ENCODE results near the gene ARAF. TPM values are rescaled to one million over a fixed set of nuclear protein-coding genes. Genes with fewer than 3 reads are reported as not detected.
A peak's percentile ranks its signal among the peaks of the same experiment; 100 is the strongest.

The ARAF gene
- polyA plus RNA-seq, 3 donors from 2014 or later: 53.5 to 122 (median 68.5) TPM

DNA sequence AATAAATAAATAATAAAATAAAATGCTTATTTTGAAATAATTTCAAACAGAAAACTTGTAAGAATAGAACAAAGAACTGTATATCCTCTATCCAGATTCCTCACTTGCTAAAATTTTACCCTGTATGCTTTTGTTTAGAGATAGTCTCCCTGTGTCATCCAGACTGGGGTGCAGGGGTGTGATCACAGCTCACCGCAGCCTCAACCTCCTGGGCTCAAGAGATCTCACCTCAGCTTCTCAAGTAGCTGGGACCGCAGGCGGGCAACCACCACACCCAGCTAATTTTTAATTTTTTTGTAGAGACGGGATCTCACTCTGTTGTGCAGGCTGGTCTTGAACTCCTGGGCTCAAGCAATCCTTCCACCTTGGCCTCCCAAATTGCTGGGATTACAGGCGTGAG lies 17.5 kb upstream of the ARAF start:
- Mint-ChIP-seq H3K27me3 (ENCODE audit: low read depth in 3 of 3) (peaks cover 2 to 9% (median 3%) of the 10 kb centered on the region in 3 donors), H3K4me3 (peak overlapping the region in 4 of 5 donors; percentile 52 to 70 (median 64)), H3K36me3 (no peaks in the 10 kb centered on the region), H3K4me1 (peaks cover 32 to 46% of the 10 kb centered on the region in 2 donors), H3K9me3 (no peaks in the 10 kb centered on the region), H3K27ac (peak overlapping the region; percentile 17 to 82 (median 53))
- peak; percentile 50 to 54 (median 50) for DNase-seq

DNA sequence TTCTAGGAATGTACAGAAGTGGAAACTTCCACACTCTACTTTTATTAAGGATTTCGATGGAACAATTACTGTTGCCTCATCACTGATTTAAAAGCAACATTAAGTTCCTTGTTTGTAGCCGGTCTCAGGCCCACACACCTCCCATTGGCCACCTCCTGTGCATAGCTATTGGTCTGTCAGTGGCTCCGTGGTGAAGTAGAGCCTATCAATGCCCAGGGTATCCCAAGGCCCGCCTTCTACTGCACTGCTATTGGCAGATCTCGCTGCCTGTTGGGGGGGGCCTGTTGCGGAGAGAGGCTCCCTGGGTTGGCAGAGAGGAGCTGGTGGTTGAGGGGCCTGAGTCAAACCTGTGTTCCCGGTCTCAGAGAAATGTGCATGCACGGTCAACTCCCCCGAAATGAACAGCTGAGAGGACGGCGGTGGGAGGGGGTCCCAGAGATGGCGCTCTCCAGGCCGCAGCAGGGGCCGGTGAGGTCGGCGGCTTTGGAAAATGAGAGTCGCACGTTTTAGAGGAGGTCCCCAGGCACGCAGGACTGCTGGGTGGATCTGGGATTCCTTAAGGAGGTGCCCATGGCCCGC lies 4.9 kb upstream of the ARAF start:
- peak overlapping the region; percentile 91 to 97 (median 96) for H3K27ac Mint-ChIP-seq
- peak overlapping the region; percentile 85 to 96 (median 93) for H3K4me3 Mint-ChIP-seq
- DNase-seq: peak; percentile 82 to 85 (median 85)
- peaks cover 9 to 16% (median 9%) of the 10 kb centered on the region in 3 donors for H3K27me3 Mint-ChIP-seq (ENCODE audit: low read depth in 3 of 3)
- H3K4me1 Mint-ChIP-seq: peaks cover 18 to 25% of the 10 kb centered on the region in 2 donors
- peaks cover 0 to 4% (median 0%) of the 10 kb centered on the region in 3 donors for H3K36me3 Mint-ChIP-seq
- H3K9me3 Mint-ChIP-seq: no peaks in the 10 kb centered on the region

DNA sequence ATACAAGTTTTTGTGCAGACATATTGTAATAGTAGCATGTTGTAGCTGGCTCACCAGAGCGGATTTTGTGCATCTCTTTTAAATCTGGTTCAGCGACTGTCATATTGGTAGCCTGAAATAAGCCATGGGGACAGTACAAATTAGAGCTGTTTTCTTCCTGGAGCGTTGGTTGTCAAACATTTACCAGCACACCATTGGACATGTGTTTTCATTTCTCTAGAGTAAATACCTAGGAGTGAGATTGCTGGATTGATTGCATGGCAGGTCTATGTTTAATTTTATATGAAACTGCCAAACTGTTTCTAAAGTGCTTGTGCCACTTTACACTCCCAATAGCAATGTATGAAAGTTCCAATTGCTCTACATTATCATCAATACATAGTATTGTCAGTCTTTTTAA lies 2.6 kb upstream of the ARAF start:
- H3K36me3 Mint-ChIP-seq: peaks cover 0 to 4% (median 2%) of the 10 kb centered on the region in 3 donors
- peaks cover 11 to 22% (median 14%) of the 10 kb centered on the region in 3 donors for H3K27me3 Mint-ChIP-seq (ENCODE audit: low read depth in 3 of 3)
- H3K27ac Mint-ChIP-seq: no peak overlapping the region
- peaks cover 36 to 41% of the 10 kb centered on the region in 2 donors for H3K4me1 Mint-ChIP-seq
- H3K9me3 Mint-ChIP-seq: no peaks in the 10 kb centered on the region
- no peak overlapping the region for H3K4me3 Mint-ChIP-seq
- DNase-seq: no peak

DNA sequence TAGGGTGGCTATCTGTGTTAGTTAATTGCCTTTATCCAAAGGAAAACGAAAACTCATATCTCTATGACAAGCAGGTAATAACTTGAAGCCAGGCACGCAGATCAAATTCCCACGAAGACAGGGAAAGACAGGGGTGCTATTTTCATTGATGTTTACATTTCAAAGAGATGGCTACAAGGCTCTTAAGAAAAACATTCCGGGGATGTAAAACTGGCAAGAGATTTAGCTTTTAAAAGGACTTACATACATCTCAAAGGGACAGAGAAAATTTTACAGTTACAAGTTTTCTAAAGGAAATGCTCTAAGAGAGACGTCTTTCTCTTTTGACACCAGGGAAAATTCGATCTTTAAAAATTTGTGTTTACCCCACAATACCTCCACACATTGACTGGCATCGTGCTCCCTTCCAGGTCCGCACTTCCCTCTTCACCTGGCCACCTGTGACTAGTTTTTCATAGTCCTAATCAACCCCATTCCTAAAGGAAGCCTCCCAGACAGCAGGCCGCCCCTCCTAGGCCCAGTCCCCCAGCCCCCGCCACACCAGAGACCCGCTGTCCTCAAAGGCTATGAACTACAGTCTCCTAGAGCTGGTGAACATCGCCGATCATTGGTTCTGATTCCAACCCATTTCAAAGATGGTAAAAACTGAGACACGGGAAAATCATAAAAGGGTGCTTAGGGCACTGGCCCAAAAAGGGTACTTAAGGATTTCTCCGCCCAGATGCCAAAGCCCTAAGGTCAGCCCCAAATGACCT lies 649 bp upstream of the ARAF start:
- DNase-seq: no peak
- Mint-ChIP-seq H3K27ac (peak overlapping the region; percentile 92 to 99 (median 98)), H3K36me3 (peaks cover 5 to 11% (median 10%) of the 10 kb centered on the region in 3 donors), H3K4me3 (peak overlapping the region; percentile 89 to 97 (median 97)), H3K4me1 (peaks cover 46 to 54% of the 10 kb centered on the region in 2 donors), H3K27me3 (ENCODE audit: low read depth in 3 of 3) (peaks cover 8 to 23% (median 14%) of the 10 kb centered on the region in 3 donors), H3K9me3 (no peaks in the 10 kb centered on the region)

DNA sequence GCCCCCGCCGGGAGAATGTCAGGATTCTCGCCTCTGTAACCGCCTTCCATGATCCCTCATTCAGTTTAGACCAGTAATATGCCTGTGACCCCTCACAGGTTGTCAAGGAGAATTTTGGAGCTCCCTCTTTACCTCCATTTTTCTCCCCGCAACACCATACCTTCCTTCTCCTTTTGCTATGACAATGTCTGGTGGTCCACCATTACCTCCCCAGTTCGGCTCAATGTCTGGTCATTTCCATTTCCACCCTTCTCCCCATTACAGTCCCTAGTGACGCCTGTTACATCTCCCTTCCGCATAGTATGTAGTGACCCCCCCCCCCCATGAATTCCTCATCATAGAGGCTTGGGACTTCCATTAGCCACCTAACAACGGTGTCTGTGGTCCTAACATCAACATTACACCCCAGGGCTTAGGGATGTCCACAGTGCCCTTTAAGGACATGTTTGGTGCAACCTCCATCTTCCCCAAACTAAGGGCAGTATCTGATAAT lies 700 bp downstream of the ARAF start:
- H3K9me3 Mint-ChIP-seq: no peaks in the 10 kb centered on the region
- DNase-seq: no peak
- peaks cover 36 to 42% of the 10 kb centered on the region in 2 donors for H3K4me1 Mint-ChIP-seq
- H3K4me3 Mint-ChIP-seq: peak overlapping the region; percentile 89 to 97 (median 97)
- H3K27me3 Mint-ChIP-seq (ENCODE audit: low read depth in 3 of 3): peaks cover 3 to 20% (median 8%) of the 10 kb centered on the region in 3 donors
- peak overlapping the region; percentile 92 to 99 (median 98) for H3K27ac Mint-ChIP-seq
- H3K36me3 Mint-ChIP-seq: peaks cover 8 to 16% (median 10%) of the 10 kb centered on the region in 3 donors

DNA sequence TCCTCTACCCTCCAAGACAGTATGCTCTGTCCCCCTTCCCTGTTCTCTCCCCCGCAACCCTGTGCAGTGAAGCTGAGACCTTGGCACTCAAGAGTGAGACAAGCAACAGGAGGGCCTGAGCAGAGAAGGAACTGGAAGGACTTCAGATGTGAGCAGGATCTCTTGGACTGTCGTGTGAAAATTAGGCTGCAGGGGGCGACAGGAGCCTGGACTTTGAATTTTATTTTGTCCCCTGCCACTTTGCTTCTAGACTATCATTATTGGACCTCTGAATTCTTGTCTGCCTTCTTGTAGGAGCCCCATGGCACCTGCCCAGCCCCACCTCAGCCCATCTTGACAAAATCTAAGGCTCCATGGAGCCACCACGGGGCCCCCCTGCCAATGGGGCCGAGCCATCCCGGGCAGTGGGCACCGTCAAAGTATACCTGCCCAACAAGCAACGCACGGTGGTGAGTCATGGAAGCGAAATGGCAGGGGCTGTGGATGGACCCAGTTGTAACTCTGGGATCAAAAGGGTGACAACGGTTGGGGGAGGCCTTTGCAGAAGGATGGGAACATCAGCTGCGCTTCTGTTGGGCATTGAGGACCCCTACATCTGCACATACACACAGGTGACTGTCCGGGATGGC lies 1.7 kb downstream of the ARAF start:
- Mint-ChIP-seq H3K9me3 (no peaks in the 10 kb centered on the region), H3K4me1 (peaks cover 38 to 41% of the 10 kb centered on the region in 2 donors), H3K27ac (peak overlapping the region in 5 of 6 donors; percentile 25 to 73 (median 71)), H3K36me3 (peaks cover 12 to 24% (median 13%) of the 10 kb centered on the region in 3 donors), H3K27me3 (ENCODE audit: low read depth in 3 of 3) (peaks cover 3 to 24% (median 8%) of the 10 kb centered on the region in 3 donors), H3K4me3 (peak overlapping the region; percentile 67 to 97 (median 80))
- DNase-seq: no peak

DNA sequence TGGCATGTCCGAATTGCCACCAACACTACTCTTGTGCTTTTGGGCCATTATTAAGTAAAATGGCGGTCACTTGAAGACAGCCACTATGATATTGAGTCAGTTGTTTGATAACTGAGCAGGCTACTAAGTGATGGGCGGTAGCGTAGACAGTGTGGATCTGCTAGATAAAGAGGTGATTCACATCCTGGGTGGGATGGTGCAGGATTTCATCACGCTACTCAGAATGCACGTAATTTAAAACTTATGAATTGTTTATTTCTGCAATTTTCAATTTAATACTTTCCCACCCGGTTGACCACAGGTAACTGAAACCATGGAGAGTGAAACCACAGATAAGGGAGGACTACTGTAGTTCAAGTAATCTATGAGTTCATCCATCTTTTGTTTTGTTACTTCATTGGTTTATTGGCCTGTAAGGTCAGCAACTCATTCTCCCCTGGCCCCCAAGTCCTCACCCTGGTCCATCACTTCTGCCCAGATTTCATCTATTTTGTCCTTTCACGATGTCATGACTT lies 2.9 kb downstream of the ARAF start:
- H3K27me3 Mint-ChIP-seq (ENCODE audit: low read depth in 3 of 3): peaks cover 3 to 22% (median 8%) of the 10 kb centered on the region in 3 donors
- no peak for DNase-seq
- H3K4me3 Mint-ChIP-seq: peak overlapping the region in 2 of 5 donors; percentile 52 to 67
- peaks cover 12 to 26% (median 13%) of the 10 kb centered on the region in 3 donors for H3K36me3 Mint-ChIP-seq
- H3K9me3 Mint-ChIP-seq: no peaks in the 10 kb centered on the region
- peaks cover 40 to 41% of the 10 kb centered on the region in 2 donors for H3K4me1 Mint-ChIP-seq
- H3K27ac Mint-ChIP-seq: peak overlapping the region in 2 of 6 donors; percentile 16 to 62

DNA sequence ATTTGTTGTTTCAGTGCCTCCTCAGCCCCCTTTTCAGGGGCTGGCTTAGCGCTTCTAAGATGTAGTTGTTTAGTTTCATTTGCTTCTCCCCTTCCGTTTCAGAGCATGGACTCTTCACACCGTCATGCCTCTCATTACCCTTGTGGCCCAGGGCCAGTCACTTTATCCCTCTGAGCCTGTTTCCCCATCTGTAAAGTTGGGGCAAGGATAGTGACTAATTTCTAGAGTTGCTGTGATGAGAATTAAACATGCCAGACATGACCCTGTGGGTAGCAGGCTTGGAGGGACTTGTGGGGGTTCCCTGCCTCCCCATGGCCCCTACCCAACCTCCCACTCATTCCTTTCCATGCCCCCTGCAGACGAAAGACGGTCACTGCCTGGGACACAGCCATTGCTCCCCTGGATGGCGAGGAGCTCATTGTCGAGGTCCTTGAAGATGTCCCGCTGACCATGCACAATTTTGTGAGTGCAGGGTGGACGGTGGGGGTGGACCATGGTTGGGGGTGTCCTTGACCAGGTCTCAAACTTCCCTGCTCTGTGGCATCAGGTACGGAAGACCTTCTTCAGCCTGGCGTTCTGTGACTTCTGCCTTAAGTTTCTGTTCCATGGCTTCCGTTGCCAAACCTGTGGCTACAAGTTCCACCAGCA lies 3.6 kb downstream of the ARAF start:
- H3K27ac Mint-ChIP-seq: peak overlapping the region in 2 of 6 donors; percentile 58 to 62
- DNase-seq: no peak
- H3K4me3 Mint-ChIP-seq: peak overlapping the region in 2 of 5 donors; percentile 52 to 67
- peaks cover 13 to 32% (median 16%) of the 10 kb centered on the region in 3 donors for H3K36me3 Mint-ChIP-seq
- H3K9me3 Mint-ChIP-seq: no peaks in the 10 kb centered on the region
- peaks cover 3 to 22% (median 8%) of the 10 kb centered on the region in 3 donors for H3K27me3 Mint-ChIP-seq (ENCODE audit: low read depth in 3 of 3)
- peaks cover 40 to 41% of the 10 kb centered on the region in 2 donors for H3K4me1 Mint-ChIP-seq

DNA sequence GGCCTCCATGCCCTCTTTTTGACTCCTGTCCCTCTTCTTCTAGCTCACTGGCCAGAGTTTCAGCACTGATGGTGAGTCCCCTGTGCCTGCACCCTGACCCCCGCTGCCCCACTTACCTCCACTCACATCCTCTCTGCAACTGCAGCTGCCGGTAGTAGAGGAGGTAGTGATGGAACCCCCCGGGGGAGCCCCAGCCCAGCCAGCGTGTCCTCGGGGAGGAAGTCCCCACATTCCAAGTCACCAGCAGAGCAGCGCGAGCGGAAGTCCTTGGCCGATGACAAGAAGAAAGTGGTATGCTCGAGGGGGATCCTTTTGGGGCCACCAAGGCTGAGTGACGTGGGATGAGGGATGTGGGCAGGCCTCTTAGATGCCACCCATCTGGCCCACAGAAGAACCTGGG lies 5.8 kb downstream of the ARAF start:
- no peaks in the 10 kb centered on the region for H3K9me3 Mint-ChIP-seq
- H3K27me3 Mint-ChIP-seq (ENCODE audit: low read depth in 3 of 3): peaks cover 3 to 19% (median 6%) of the 10 kb centered on the region in 3 donors
- no peak overlapping the region for H3K4me3 Mint-ChIP-seq
- peaks cover 24 to 26% of the 10 kb centered on the region in 2 donors for H3K4me1 Mint-ChIP-seq
- DNase-seq: no peak
- no peak overlapping the region for H3K27ac Mint-ChIP-seq
- H3K36me3 Mint-ChIP-seq: peaks cover 16 to 47% (median 28%) of the 10 kb centered on the region in 3 donors

DNA sequence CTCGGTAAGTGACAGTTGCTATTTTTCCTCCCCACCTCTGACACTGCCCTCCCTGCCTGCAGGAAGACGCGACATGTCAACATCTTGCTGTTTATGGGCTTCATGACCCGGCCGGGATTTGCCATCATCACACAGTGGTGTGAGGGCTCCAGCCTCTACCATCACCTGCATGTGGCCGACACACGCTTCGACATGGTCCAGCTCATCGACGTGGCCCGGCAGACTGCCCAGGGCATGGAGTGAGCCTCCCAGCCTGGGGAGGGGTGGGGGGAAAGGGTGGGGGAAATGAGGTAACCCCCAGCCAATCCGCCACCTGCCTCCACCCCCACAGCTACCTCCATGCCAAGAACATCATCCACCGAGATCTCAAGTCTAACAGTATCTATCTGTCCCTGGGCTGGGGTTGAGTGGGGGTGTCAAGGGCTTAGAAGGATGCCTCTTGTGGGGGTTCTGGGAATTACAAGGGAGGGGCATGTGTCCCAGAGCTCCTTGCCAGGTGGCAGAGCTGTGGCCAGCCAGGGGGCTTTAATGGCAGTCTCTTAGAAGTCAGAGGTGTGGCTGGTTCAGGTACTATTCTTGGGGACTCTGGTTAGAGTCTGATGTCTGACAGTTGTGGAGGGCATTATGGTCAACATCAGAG lies 7.8 kb downstream of the ARAF start:
- H3K4me1 Mint-ChIP-seq: peaks cover 9 to 18% of the 10 kb centered on the region in 2 donors
- H3K27ac Mint-ChIP-seq: peak overlapping the region in 1 of 6 donors; percentile 39
- H3K36me3 Mint-ChIP-seq: peaks cover 16 to 46% (median 33%) of the 10 kb centered on the region in 3 donors
- DNase-seq: peak; percentile 27 to 39 (median 33)
- H3K9me3 Mint-ChIP-seq: no peaks in the 10 kb centered on the region
- H3K27me3 Mint-ChIP-seq (ENCODE audit: low read depth in 3 of 3): peaks cover 1 to 19% (median 17%) of the 10 kb centered on the region in 3 donors
- no peak overlapping the region for H3K4me3 Mint-ChIP-seq

DNA sequence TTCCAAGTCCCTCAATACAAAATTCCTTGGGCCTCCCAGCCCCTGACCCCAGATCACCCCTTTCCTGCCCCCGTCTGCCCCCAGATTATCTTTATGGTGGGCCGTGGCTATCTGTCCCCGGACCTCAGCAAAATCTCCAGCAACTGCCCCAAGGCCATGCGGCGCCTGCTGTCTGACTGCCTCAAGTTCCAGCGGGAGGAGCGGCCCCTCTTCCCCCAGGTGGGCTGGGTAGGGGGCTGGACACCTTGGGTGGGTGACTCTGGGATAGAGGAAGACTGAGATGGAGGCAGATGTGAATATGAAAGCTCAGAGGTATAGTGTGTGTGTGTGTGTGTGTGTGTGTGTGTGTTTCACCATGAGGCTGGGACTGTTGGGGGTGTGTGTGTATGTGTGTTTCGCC lies 9.8 kb downstream of the ARAF start:
- no peak for DNase-seq
- Mint-ChIP-seq H3K36me3 (peaks cover 11 to 39% (median 27%) of the 10 kb centered on the region in 3 donors), H3K4me3 (no peak overlapping the region)

DNA sequence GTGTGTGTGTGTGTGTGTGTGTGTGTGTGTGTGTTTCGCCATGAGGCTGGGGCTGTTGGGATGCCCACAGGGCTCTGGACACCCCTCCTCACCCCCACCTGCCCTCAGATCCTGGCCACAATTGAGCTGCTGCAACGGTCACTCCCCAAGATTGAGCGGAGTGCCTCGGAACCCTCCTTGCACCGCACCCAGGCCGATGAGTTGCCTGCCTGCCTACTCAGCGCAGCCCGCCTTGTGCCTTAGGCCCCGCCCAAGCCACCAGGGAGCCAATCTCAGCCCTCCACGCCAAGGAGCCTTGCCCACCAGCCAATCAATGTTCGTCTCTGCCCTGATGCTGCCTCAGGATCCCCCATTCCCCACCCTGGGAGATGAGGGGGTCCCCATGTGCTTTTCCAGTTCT lies 10.2 kb downstream of the ARAF start:
- no peaks in the 10 kb centered on the region for H3K9me3 Mint-ChIP-seq
- peaks cover 1 to 19% (median 17%) of the 10 kb centered on the region in 3 donors for H3K27me3 Mint-ChIP-seq (ENCODE audit: low read depth in 3 of 3)
- H3K36me3 Mint-ChIP-seq: peaks cover 9 to 37% (median 24%) of the 10 kb centered on the region in 3 donors
- no peak overlapping the region for H3K27ac Mint-ChIP-seq
- H3K4me1 Mint-ChIP-seq: peaks cover 0 to 13% of the 10 kb centered on the region in 2 donors
- DNase-seq: no peak
- H3K4me3 Mint-ChIP-seq: no peak overlapping the region

More for the DNA sequence above, 9.8 kb downstream of the ARAF start:
- Mint-ChIP-seq H3K9me3 (no peaks in the 10 kb centered on the region), H3K27ac (no peak overlapping the region), H3K4me1 (peaks cover 0 to 13% of the 10 kb centered on the region in 2 donors), H3K27me3 (ENCODE audit: low read depth in 3 of 3) (peaks cover 1 to 19% (median 17%) of the 10 kb centered on the region in 3 donors)

Measured in immature natural killer cell (primary cell).